ENCODE measurements around the gene FAM13A.
A peak's percentile ranks its signal among the peaks of the same experiment; 100 is the strongest.

FAM13A gene

GRCh38 chr4:88713782-88714181 is 343.2 kb downstream of the FAM13A start:
- DNase-seq (ENCODE audit: low read depth), result no peak

- no peak for DNase-seq (ENCODE audit: low read depth)
These were observed 347.0 kb downstream of the FAM13A start for GRCh38 chr4:88709989-88710388.

- DNase-seq (ENCODE audit: low read depth), result peak; percentile 57
These were observed 350.4 kb downstream of the FAM13A start for GRCh38 chr4:88706574-88706973.

GRCh38 chr4:88705805-88706492 is 351.0 kb downstream of the FAM13A start:
- peak; percentile 30 for DNase-seq (ENCODE audit: low read depth)

- DNase-seq (ENCODE audit: low read depth), result no peak
These were observed 351.8 kb downstream of the FAM13A start for GRCh38 chr4:88705223-88705622.

GRCh38 chr4:88702782-88703181 is 354.2 kb downstream of the FAM13A start:
- no peak for DNase-seq (ENCODE audit: low read depth)

- DNase-seq (ENCODE audit: low read depth), result no peak
These were observed 358.5 kb downstream of the FAM13A start for GRCh38 chr4:88698519-88698918.

- peak; percentile 63 for DNase-seq (ENCODE audit: low read depth)
These were observed 359.2 kb downstream of the FAM13A start, which contains the start of gene NAP1L5 for GRCh38 chr4:88697588-88698329. TSS of gene NAP1L5 (minus strand) at chr4:88697829. CDS start at chr4:88697754, 75 bp downstream.

- DNase-seq (ENCODE audit: low read depth), result peak; percentile 35
These were observed 359.8 kb downstream of the FAM13A start for GRCh38 chr4:88697141-88697540.

GRCh38 chr4:88696630-88697029 is 360.4 kb downstream of the FAM13A start:
- no peak for DNase-seq (ENCODE audit: low read depth)

- no peak for DNase-seq (ENCODE audit: low read depth)
These were observed 363.2 kb downstream of the FAM13A start for GRCh38 chr4:88693792-88694191.

GRCh38 chr4:88690355-88690754 is 366.6 kb downstream of the FAM13A start:
- peak; percentile 62 for DNase-seq (ENCODE audit: low read depth)

- DNase-seq (ENCODE audit: low read depth), result no peak
These were observed 375.8 kb downstream of the FAM13A start for GRCh38 chr4:88681209-88681608.
